Measurements from ENCODE around the gene PTPRM. TPM values are rescaled to one million over a fixed set of nuclear protein-coding genes. Genes with fewer than 3 reads are reported as not detected.
"Not testable (repeated sequence)": the region's sequence is repeated elsewhere in the genome, so short reads cannot be mapped to it uniquely, and the experiment has no call there.

The PTPRM gene
- total and polyA plus RNA-seq, 9 donors: 45.6 to 82.0 (median 56.9) TPM

DNA sequence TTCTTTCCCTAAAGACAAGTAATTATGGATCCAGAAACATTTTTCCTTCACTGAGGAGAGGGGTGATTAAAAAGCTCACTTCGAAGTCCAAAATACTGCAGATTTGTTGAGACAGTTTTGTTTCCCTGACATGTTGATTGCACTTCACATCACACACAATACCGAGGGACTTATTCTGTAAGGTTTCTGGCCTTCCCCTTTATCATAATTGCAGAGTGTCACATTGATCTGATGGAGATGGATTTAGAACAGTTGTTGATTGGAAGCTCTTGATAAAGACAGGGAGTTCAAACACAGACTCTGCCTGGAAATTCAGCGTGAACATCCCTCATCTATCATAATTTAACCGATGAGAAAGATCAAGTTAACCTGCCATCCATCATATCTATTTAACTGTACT, 163.6 kb downstream of the PTPRM start:
- no peak overlapping the region for H3K4me3 ChIP-seq
- H3K4me1 ChIP-seq (ENCODE audit: insufficient read depth): peaks cover 5% of the 10 kb centered on the region
- H3K9me3 ChIP-seq: no peaks in the 10 kb centered on the region
- intact Hi-C loops (cut with DNase I): no loop called here
- H3K27ac ChIP-seq: no peak overlapping the region
- H3K27me3 ChIP-seq: no peaks in the 10 kb centered on the region
- no peaks in the 10 kb centered on the region for H3K36me3 ChIP-seq
- no peak for DNase-seq
- WGBS, 3 donors: 81 to 88% (median 82%) methylated on average over 4 of the region's 4 CpGs
- TF ChIP-seq POLR2A (IDR thresholded peaks at IDR 0.05) (no peak), EP300 (IDR thresholded peaks at IDR 0.05) (no peak)
- TF ChIP-seq, protein P1, sequence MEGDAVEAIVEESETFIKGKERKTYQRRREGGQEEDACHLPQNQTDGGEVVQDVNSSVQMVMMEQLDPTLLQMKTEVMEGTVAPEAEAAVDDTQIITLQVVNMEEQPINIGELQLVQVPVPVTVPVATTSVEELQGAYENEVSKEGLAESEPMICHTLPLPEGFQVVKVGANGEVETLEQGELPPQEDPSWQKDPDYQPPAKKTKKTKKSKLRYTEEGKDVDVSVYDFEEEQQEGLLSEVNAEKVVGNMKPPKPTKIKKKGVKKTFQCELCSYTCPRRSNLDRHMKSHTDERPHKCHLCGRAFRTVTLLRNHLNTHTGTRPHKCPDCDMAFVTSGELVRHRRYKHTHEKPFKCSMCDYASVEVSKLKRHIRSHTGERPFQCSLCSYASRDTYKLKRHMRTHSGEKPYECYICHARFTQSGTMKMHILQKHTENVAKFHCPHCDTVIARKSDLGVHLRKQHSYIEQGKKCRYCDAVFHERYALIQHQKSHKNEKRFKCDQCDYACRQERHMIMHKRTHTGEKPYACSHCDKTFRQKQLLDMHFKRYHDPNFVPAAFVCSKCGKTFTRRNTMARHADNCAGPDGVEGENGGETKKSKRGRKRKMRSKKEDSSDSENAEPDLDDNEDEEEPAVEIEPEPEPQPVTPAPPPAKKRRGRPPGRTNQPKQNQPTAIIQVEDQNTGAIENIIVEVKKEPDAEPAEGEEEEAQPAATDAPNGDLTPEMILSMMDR (IDR thresholded peaks at IDR 0.05): no peak

DNA sequence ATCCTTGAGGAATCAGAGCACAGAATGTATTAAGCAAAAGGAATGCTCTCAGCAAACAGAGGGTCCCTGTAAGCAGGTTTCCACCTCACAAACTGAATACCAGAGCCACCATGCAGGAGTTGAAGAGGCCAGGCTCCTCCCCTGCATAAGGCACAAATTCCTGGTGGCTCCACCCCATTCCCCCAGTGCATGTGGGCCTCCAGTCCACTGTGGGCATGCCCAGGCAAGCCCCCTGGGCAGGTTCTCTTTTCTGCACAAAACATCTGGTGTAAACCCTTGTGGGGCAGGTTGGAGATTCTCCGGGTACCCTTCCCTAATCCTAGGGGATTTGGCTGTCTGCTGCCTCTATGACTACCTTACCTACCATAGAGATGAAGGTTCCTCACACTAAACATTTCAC, 166.5 kb downstream of the PTPRM start:
- WGBS, 3 donors: 90 to 100% (median 100%) methylated on average over 1 of the region's 1 CpG
- H3K27ac ChIP-seq: no peak overlapping the region
- intact Hi-C loops (cut with DNase I): no loop called here

DNA sequence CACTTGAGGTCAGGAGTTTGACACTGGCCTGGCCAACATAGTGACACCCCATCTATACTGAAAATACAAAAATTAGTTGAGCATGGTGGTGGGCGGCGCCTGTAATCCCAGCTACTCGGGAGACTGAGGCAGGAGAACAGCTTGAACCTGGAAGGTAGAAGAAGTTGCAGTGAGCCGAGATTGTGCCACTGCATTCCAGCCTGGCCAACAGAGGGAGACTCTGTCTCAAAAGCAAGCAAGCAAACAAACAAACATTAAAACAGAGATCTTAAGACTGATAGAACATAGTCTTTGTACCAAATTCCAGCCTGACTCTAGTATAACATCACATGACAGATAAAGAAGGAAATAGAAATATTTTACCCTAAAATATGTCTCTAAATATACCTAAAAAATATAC, 168.1 kb downstream of the PTPRM start:
- TF ChIP-seq, protein P1 (IDR thresholded peaks at IDR 0.05): no peak
- TF ChIP-seq EP300 (IDR thresholded peaks at IDR 0.05) (no peak), POLR2A (IDR thresholded peaks at IDR 0.05) (no peak)
- intact Hi-C loops (cut with DNase I): no loop called here
- DNase-seq: no peak

More for the DNA sequence above, 166.5 kb downstream of the PTPRM start:
- H3K27me3 ChIP-seq: no peaks in the 10 kb centered on the region
- DNase-seq: no peak
- H3K4me3 ChIP-seq: no peak overlapping the region
- TF ChIP-seq EP300 (IDR thresholded peaks at IDR 0.05) (no peak), POLR2A (IDR thresholded peaks at IDR 0.05) (no peak)
- TF ChIP-seq, protein P1 (IDR thresholded peaks at IDR 0.05): no peak
- no peaks in the 10 kb centered on the region for H3K4me1 ChIP-seq (ENCODE audit: insufficient read depth)
- no peaks in the 10 kb centered on the region for H3K9me3 ChIP-seq
- H3K36me3 ChIP-seq: no peaks in the 10 kb centered on the region

DNA sequence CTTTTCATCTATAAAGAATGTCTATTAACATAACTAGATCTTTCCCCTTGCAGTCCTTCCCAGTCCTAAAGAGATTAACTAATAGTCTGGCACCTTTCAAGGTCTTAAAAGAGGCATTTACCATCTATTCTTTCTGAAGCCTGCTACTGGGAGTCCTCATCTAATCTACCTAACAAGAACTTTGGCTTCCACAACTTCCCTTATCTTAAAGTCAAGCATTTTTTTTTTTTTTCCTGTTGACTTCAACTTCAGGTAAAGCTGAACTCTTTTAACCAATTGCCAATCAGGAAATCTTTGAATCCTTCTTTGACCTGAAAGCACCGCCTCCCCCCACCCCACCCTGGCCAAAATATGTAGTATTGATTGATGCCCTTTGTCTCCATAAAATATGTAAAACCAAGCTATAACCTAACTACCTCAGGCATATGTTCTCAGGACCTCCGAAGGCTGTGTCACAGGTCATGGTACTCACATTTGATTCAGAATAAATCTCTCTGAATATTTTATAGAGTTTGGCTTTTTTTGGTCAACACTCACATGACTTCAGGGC, 168.6 kb downstream of the PTPRM start:
- Histone ChIP-seq H3K4me3 (no peak overlapping the region), H3K4me1 (ENCODE audit: insufficient read depth) (no peaks in the 10 kb centered on the region), H3K27me3 (no peaks in the 10 kb centered on the region), H3K27ac (no peak overlapping the region), H3K9me3 (no peaks in the 10 kb centered on the region), H3K36me3 (no peaks in the 10 kb centered on the region)
- intact Hi-C loops (cut with DNase I): no loop called here
- no peak for DNase-seq
- no peak for TF ChIP-seq POLR2A (IDR thresholded peaks at IDR 0.05)
- no peak for TF ChIP-seq EP300 (IDR thresholded peaks at IDR 0.05)
- TF ChIP-seq, protein P1 (IDR thresholded peaks at IDR 0.05): no peak
- WGBS, 3 donors: 96 to 99% (median 96%) methylated on average over 2 of the region's 2 CpGs

More for the DNA sequence above, 168.1 kb downstream of the PTPRM start:
- H3K27ac ChIP-seq: no peak overlapping the region
- H3K9me3 ChIP-seq: no peaks in the 10 kb centered on the region
- no peak overlapping the region for H3K4me3 ChIP-seq
- no peaks in the 10 kb centered on the region for H3K36me3 ChIP-seq
- 92 to 99% (median 95%) methylated on average over 4 of the region's 4 CpGs for WGBS, 3 donors
- no peaks in the 10 kb centered on the region for H3K27me3 ChIP-seq
- no peaks in the 10 kb centered on the region for H3K4me1 ChIP-seq (ENCODE audit: insufficient read depth)

DNA sequence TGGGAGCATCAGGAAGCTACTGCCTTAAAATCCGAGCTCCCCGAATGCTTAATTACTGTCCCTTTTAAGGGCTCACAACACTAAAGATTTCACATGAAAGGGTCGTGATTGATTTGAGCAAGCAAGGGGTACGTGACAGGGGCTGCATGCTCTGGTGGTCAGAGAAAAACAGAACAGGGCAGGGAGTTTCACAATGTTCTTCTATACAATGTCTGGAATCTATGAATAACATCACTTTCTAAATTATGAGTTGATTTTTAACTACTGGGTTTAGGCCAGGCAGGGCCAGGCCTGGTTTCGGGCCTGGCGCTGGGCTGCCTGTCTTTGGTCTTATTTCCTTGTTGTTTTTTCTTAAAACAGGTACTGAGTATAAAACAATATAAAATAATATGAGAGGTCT, 169.4 kb downstream of the PTPRM start:
- DNase-seq; H3K9me3 ChIP-seq; H3K4me1 ChIP-seq (ENCODE audit: insufficient read depth); H3K27ac ChIP-seq; intact Hi-C loops (cut with DNase I); H3K36me3 ChIP-seq; H3K27me3 ChIP-seq; H3K4me3 ChIP-seq: not testable (repeated sequence)
- WGBS, 3 donors: 94 to 95% (median 94%) methylated on average over 6 of the region's 6 CpGs

Data from ovary (tissue), 9 donors.